Activated T-helper 9 cell treated with anti-CD3 and anti-CD28 coated beads, Interleukin-2, amount 50 U/mL, for 16 hours (primary cell): ENCODE data around the gene IL10RA.

Source experiments
- DNase-seq: peaks from one replicate; pipeline ENCODE4 v3.0.0-alpha.2; 2020; ENCODE audit warnings: low read depth

Gene IL10RA

GRCh38 chr11:117992136-117992535 lies 5.9 kb downstream of the IL10RA start:
- no peak for DNase-seq

DNA sequence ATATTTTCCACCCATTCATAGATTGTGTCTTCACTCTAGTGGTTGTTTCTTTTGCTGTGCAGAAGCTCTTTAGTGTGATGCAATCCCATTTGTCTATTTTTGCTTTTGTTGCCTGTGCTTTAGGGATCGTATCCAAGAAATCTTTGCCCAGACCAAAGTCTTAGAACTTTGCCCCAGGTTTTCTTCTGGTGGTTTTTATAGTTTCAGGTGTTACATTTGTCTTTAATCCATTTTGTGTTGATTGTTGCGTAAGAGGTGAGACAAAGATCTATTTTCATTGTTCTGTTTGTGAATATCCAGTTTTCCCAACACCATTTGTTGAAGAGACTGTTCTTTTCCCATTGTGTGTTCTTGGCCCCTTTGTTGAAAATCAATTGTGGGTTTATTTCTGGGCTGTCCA lies 6.4 kb downstream of the IL10RA start:
- no peak for DNase-seq

GRCh38 chr11:117993988-117994745 lies 8.0 kb downstream of the IL10RA start:
- no peak for DNase-seq

- no peak for DNase-seq
These were observed 9.3 kb downstream of the IL10RA start for GRCh38 chr11:117995472-117995871.

GRCh38 chr11:117996058-117996457 lies 9.9 kb downstream of the IL10RA start:
- no peak for DNase-seq

GRCh38 chr11:117997406-117997805 lies 11.2 kb downstream of the IL10RA start:
- no peak for DNase-seq

GRCh38 chr11:117997823-117998579 lies 11.8 kb downstream of the IL10RA start:
- no peak for DNase-seq

DNA sequence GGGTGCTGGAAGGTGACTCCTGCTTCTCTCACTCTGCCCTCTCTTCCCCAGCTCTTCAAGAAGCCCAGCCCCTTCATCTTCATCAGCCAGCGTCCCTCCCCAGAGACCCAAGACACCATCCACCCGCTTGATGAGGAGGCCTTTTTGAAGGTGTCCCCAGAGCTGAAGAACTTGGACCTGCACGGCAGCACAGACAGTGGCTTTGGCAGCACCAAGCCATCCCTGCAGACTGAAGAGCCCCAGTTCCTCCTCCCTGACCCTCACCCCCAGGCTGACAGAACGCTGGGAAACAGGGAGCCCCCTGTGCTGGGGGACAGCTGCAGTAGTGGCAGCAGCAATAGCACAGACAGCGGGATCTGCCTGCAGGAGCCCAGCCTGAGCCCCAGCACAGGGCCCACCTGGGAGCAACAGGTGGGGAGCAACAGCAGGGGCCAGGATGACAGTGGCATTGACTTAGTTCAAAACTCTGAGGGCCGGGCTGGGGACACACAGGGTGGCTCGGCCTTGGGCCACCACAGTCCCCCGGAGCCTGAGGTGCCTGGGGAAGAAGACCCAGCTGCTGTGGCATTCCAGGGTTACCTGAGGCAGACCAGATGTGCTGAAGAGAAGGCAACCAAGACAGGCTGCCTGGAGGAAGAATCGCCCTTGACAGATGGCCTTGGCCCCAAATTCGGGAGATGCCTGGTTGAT lies 12.6 kb downstream of the IL10RA start:
- DNase-seq: no peak

DNA sequence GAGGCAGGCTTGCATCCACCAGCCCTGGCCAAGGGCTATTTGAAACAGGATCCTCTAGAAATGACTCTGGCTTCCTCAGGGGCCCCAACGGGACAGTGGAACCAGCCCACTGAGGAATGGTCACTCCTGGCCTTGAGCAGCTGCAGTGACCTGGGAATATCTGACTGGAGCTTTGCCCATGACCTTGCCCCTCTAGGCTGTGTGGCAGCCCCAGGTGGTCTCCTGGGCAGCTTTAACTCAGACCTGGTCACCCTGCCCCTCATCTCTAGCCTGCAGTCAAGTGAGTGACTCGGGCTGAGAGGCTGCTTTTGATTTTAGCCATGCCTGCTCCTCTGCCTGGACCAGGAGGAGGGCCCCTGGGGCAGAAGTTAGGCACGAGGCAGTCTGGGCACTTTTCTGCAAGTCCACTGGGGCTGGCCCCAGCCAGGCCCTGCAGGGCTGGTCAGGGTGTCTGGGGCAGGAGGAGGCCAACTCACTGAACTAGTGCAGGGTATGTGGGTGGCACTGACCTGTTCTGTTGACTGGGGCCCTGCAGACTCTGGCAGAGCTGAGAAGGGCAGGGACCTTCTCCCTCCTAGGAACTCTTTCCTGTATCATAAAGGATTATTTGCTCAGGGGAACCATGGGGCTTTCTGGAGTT lies 13.3 kb downstream of the IL10RA start:
- DNase-seq: no peak

DNA sequence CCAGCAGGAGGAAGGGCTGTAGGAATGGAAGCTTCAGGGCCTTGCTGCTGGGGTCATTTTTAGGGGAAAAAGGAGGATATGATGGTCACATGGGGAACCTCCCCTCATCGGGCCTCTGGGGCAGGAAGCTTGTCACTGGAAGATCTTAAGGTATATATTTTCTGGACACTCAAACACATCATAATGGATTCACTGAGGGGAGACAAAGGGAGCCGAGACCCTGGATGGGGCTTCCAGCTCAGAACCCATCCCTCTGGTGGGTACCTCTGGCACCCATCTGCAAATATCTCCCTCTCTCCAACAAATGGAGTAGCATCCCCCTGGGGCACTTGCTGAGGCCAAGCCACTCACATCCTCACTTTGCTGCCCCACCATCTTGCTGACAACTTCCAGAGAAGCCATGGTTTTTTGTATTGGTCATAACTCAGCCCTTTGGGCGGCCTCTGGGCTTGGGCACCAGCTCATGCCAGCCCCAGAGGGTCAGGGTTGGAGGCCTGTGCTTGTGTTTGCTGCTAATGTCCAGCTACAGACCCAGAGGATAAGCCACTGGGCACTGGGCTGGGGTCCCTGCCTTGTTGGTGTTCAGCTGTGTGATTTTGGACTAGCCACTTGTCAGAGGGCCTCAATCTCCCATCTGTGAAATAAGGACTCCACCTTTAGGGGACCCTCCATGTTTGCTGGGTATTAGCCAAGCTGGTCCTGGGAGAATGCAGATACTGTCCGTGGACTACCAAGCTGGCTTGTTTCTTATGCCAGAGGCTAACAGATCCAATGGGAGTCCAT lies 14.1 kb downstream of the IL10RA start:
- no peak for DNase-seq

- DNase-seq: no peak
These were observed 14.6 kb downstream of the IL10RA start for GRCh38 chr11:118000850-118001228.

DNA sequence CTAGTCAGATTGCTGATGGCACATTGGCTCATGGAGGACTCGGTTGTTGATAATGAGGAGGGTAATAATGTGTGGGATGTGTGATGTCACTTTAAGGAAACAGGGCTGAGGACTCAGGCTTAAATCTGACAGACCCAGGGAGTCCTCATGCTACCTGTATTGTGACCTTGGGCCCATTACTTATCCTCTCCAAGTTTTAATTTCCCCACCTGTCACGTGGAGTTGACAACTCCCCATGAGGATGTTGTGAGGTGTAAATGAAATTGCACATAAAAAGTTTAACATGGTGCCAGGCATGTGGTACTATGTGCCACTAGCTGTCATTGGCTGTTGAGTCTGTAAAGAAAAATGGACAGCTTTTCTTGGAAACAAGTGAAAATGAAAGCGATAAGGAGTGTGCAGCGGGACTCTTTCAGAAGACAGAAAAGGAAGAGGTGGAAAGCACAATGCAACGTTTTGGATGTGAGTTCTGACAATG lies 15.3 kb downstream of the IL10RA start:
- no peak for DNase-seq

DNA sequence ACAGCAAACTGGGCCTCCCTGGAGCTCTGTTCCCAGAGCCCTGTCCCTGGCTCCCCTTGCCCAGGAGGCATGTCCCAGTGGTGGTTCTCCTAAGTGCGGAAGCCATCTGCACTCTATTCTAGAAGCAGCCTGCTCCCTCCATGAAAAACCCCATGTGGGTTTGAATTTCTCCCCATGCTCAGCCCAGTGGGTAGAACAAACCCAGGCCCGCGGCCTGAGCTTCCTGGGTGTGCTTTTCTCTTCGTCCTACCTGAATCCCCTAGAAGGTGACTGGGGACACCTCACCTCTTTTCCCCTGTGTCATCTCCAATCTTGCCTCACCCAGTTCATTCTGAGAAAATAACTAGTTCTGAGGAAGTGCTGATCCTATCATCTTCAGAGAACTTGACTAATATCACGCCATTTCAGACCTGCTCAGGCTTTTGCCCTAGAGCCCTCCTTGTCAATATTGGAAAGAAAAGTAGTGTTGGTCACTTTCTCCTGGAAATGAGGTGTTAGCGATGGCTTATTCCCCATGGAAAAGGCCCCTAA lies 15.9 kb downstream of the IL10RA start:
- peak; percentile 43 for DNase-seq

DNA sequence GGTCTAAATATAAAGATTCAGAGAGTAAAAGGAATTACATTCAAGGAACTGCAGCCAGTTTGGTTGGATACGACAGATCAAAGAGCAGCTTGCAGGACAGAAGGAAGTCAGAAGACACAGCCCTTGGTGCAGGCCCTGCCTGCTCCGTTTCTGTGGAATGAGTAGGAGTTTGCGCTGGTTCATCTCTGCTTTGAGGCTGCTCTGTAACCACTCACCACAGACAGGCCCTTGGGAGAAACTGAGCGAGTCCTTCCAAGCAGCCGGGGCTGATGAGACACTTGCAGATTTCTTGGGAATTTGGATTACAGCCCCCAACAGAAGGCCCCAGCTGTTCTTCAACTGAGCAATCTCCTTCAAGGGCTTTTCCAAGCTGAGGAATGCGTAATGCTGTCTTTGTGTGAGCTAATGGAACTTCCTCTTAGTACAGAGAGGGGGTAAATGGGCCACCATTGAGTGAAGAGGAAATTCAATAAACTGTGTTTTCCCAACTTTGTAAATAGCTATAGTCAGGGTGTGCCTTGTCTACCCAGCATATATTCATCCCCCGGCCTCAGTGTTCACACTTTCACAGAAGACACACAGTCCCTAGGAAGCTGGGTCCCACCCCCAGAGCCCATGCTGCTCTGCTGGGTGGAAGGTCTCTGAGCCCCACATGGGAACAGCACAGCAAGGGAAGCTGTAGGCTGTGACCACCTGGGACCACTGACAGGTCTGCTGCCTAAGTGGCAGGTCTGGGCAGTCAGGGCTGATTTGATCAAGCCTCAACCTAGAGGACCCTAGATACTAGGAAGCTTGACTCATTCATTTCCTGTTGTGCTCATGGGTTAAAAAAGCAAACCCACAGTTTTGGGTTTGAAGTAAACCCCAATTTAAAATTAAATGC lies 16.6 kb downstream of the IL10RA start:
- peak; percentile 33 for DNase-seq

DNA sequence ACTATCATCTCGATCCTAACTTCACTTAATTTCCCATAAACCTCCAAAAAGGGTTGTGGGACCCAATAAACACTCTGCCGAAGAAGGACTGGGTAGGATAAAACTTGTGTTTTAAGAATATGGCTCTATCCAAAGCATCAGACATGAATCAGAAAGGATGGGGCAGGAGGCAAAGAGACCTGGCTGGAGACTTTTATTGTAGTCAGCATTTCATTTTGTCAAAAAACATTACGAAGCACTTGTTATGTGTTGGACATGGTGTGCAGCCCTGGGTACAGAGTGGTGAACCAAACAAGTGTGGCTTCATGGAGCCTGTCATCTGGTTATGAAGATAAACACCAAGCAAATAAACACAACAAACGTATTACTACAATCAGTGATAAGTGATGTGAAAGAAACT lies 17.3 kb downstream of the IL10RA start:
- no peak for DNase-seq

DNA sequence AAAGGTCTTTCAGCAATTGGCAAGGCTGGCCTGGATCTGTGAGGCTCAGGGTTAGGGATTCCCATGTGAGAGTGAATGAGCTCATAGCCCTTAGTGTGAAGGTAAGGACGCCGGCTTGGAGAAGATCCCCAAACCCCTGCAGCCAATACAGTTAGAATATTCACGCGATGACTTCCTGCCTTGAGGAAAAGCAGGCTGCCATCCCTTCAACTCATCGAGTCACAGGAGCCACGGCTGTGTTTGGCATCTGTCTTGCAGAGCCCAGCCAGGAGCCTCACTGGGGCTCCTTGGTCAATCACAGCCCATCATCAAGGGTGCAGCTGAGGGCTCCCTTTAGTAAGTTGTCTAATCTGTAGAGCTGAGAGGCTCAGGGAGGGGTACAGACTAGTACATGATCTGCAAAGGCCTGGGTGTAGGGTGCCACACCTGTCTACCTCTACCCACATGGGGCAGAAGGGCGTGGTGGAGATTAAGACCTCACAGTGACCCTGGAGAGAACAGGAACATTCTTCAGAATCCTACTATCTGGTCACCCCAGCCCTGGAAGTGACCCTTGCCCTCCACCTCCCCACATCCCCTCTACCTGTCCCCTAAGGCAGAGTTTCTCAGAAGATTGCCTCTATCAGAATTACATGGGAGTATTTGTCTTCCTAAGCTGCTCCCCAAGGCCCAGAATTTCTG lies 18.5 kb downstream of the IL10RA start:
- no peak for DNase-seq

GRCh38 chr11:118005224-118006152 lies 19.3 kb downstream of the IL10RA start:
- DNase-seq: no peak

GRCh38 chr11:118006153-118006534 lies 19.9 kb downstream of the IL10RA start:
- no peak for DNase-seq

DNA sequence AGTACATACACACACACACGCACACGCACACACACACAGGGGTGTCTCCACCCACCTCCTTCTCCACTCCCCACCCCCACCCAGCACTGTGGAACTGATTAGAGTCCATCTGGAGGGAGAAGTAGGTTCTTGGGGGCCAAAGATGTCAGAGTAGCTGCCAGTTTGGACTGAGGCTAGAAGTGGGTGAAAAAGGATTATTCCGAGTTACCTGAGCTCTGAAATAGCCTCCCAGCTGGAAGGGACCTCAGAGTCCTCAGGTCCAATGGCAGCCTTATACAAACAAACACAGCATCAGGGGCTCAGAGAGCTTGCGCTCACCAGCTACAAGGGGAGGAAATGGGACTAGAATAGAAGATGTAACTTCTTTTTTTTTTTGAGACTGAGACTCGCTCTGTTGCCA lies 20.8 kb downstream of the IL10RA start:
- no peak for DNase-seq
